ENCODE data around the gene ME2. TPM values are rescaled to one million over a fixed set of nuclear protein-coding genes. Genes with fewer than 3 reads are reported as not detected.
"Not testable (repeated sequence)": the region's sequence is repeated elsewhere in the genome, so short reads cannot be mapped to it uniquely, and the experiment has no call there.

Gene ME2
- 42.2 TPM for total RNA-seq

DNA sequence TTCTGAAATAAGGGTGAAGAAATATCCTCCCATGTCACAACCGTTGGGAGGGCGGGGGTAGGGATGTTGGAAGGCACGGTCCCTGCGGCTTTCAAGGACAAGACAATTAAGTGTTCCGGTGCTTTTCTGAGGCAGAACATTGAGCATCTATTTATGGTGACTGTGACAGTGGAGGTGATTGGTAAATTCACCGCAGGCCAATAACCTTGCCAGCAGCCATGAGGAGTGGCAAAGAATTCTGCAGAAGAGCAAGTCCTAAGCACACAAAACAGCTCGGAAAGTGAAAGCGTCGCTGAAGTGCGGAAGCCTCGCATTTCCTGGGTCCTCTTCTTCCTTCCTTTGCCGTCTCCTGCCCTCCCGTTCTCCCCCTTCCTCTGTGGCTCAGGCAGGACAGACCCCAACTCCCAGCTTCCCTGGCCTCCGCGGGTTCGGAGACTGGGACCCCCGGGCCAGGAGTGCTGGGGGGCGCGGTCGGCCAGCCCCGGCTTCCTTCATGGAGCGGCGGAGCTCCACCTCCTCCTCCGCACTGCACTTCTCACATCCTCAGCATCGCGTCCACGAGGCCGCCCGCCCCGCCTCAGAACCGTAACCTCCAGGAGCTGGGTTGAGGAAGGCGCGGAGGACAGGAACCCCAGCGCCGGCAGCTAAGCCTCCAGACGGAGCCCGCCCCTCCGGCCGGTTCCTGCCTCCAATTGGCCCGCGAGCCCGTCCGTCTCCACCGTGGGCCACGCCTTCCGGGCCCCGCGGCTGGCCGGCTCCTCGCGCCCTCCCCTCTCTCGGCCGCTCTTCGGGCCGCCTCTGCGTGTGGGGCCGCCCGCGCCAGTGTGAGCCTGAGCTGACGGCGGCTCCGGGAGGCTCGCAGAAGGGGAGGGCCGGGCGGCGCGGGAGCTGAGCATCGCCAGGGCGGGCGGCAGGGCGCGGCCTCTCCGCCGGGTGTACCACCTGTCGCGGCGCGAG lies at the start of gene ME2:
Gene ME2, plus strand, starts transcription at position 774 of the 957 bp plus-strand sequence. CDS start 16,703 bp downstream, outside the sequence.
- Histone ChIP-seq H3K4me1 (ENCODE audit: insufficient read depth, low read length) (peaks cover 52% of the 10 kb centered on the region), H3K9me3 (ENCODE audit: low read depth, low read length) (no peaks in the 10 kb centered on the region), H3K27me3 (ENCODE audit: insufficient read depth, low read length) (no peaks in the 10 kb centered on the region), H3K4me3 (ENCODE audit: low read length) (peak within 1 kb of the TSS; percentile 91)

DNA sequence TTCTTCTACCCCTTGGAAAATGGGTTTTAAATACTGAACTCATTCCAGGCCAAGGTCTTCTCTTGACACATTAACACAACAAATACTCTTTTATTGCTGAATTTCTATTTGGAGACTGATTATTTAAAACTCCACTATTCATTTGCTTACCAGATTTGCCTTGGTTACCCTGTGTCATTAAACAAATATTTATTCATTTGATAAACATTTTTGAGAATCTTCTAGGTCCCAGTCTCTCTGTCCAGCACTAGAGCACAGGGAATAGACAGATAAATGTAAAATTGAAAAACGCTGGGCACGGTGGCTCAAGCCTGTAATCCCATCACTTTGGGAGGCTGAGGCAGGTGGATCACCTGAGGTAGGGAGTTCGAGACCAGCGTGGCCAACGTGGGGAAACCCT lies 49.3 kb upstream of the ME2 start:
- H3K27me3 ChIP-seq (ENCODE audit: insufficient read depth, low read length) = no peaks in the 10 kb centered on the region
- H3K9me3 ChIP-seq (ENCODE audit: low read depth, low read length) = no peaks in the 10 kb centered on the region
- H3K4me3 ChIP-seq (ENCODE audit: low read length) = no peak overlapping the region
- peaks cover 16% of the 10 kb centered on the region for H3K4me1 ChIP-seq (ENCODE audit: insufficient read depth, low read length)

DNA sequence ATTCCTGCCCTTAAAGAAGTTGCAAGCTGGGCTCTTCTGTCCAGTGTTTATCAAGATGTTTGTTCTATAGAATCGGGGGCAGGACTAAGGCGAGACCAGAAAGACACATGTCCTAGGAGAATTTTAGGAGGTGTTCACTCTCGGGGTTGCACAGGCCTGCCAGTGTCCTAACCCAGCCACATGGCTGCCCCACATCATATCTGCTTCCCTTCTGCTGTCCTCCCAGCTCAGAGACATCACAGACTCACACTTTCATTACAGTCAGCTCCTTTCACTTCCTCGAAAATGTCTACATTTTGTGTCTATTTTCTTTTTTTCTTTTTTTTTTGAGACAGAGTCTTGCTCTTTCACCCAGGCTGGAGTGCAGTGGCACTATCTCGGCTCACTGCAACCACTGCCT lies 48.4 kb upstream of the ME2 start:
- Histone ChIP-seq H3K9me3 (ENCODE audit: low read depth, low read length) (no peaks in the 10 kb centered on the region), H3K4me3 (ENCODE audit: low read length) (no peak overlapping the region), H3K4me1 (ENCODE audit: insufficient read depth, low read length) (peaks cover 16% of the 10 kb centered on the region), H3K27me3 (ENCODE audit: insufficient read depth, low read length) (no peaks in the 10 kb centered on the region)

DNA sequence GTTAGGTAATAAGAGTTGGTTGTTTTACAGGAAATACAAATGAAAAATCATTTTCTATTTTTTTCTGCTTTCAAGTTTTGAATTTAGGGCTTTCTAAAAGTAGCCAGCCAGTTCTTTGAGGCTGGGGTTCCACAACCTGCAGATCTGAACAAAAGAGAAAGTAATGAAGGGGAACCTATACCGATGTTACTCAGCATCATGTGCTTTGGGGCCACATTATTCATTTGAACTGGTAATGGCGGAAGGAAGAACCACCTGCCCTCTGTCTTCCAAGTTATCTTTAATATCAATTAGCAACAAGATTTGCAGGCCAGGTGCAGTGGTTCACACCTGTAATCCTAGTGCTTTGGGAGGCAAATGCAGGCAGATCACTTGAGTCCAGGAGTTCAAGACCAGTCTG lies 46.2 kb upstream of the ME2 start:
- Histone ChIP-seq H3K27me3 (ENCODE audit: insufficient read depth, low read length) (no peaks in the 10 kb centered on the region), H3K9me3 (ENCODE audit: low read depth, low read length) (no peaks in the 10 kb centered on the region), H3K4me1 (ENCODE audit: insufficient read depth, low read length) (peaks cover 30% of the 10 kb centered on the region), H3K4me3 (ENCODE audit: low read length) (no peak overlapping the region)

DNA sequence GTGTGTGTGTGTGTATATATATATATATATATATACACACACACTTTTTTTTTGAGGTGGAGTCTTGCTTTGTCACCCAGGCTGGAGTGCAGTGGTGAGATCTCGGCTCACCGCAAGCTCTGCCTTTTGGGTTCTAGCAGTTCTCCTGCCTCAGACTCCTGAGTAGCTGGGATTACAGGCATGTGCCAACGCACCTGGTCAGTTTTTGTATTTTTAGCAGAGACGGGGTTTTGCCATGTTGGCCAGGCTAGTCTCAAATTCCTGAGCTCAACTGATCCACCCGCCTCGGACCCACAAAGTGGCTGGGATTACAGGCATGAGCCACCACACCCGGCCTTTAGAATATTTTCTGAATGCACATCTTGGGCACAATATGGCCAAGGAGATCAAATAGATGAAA lies 45.4 kb upstream of the ME2 start:
- not testable (repeated sequence) for H3K4me3 ChIP-seq (ENCODE audit: low read length); H3K27me3 ChIP-seq (ENCODE audit: insufficient read depth, low read length); H3K9me3 ChIP-seq (ENCODE audit: low read depth, low read length)
- H3K4me1 ChIP-seq (ENCODE audit: insufficient read depth, low read length) = peaks cover 30% of the 10 kb centered on the region

DNA sequence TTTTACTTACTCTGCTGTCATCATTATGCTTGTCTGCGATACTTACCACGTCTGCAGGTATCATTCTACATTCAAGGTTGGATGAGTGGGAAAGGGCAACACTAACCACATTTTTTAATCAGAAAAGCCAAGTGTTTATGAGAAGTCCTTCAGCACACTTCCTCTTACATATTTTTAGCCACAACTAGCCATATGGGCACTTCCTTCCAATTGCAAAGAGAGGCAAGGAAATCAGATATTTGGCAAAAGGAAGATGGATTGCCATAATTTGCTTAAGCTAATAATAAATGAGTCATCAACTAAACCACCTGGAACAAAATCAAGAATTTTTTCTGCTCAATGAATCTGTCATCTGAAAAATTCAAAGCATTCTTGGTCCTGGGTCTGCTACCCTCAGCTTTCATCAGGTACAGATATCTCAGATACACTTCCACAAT lies 42.4 kb upstream of the ME2 start:
- Histone ChIP-seq H3K4me1 (ENCODE audit: insufficient read depth, low read length) (peaks cover 15% of the 10 kb centered on the region), H3K9me3 (ENCODE audit: low read depth, low read length) (no peaks in the 10 kb centered on the region), H3K4me3 (ENCODE audit: low read length) (no peak overlapping the region), H3K27me3 (ENCODE audit: insufficient read depth, low read length) (no peaks in the 10 kb centered on the region)

DNA sequence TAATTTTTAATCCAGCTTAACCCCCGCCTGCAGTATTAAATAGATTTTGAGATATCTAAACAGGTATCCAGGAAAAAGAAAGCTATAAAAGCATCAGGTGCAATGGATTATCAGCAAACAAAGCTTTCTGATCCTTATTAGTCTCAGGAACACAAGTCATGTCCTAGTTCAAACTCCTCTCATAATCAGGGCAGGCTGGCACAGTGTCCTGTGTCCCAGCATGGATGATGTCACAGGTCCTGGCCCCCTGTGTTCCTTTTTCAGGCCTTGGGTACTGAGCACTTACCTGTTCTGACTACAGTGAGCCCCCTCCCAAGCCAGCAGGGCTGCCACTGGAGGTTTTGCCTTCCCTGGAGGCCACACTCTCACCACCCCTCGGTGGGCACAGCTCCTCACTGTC lies 39.6 kb upstream of the ME2 start:
- no peak overlapping the region for H3K4me3 ChIP-seq (ENCODE audit: low read length)
- H3K9me3 ChIP-seq (ENCODE audit: low read depth, low read length) = no peaks in the 10 kb centered on the region
- H3K4me1 ChIP-seq (ENCODE audit: insufficient read depth, low read length) = peaks cover 15% of the 10 kb centered on the region
- H3K27me3 ChIP-seq (ENCODE audit: insufficient read depth, low read length) = no peaks in the 10 kb centered on the region

DNA sequence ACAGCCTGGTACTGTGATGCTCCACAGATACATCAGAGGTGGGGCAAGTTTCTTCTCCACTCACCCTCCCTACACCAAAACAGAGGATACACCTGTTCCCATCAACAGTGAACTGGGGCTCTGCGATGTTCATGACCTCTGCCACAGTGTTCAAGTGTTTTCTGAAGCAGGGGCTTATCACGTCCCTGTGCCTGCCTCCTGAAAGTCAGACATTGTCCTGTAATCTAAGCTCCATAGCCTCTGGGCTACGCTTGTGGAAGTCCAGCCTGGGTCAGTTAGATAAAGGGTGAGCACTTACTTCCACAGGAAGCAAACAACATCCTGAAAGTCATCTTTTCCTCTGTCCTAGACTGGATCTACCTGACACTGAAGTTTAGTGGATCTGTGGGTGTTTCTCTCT lies 38.9 kb upstream of the ME2 start:
- Histone ChIP-seq H3K4me3 (ENCODE audit: low read length) (no peak overlapping the region), H3K9me3 (ENCODE audit: low read depth, low read length) (no peaks in the 10 kb centered on the region), H3K27me3 (ENCODE audit: insufficient read depth, low read length) (no peaks in the 10 kb centered on the region), H3K4me1 (ENCODE audit: insufficient read depth, low read length) (peaks cover 15% of the 10 kb centered on the region)

DNA sequence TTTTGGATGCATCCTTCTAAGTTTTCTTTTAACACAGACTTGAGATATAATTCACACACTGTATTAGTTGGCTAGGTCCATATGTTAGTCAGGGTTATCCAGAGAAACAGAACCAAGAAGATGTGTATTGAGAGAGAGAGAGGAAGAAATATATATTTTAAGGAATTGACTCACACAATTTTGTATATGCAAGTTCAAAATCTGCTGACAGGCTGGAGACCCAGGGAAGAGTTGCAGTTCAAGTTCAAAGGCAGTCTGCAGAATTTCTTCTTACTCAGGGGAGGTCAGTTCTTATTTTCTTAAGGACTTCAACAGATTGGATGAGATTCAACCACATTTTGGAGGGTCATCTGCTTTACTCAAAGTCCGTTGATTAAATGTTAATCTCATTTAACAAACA lies 36.1 kb upstream of the ME2 start:
- Histone ChIP-seq H3K4me1 (ENCODE audit: insufficient read depth, low read length) (no peaks in the 10 kb centered on the region), H3K9me3 (ENCODE audit: low read depth, low read length) (no peaks in the 10 kb centered on the region), H3K4me3 (ENCODE audit: low read length) (no peak overlapping the region), H3K27me3 (ENCODE audit: insufficient read depth, low read length) (no peaks in the 10 kb centered on the region)

DNA sequence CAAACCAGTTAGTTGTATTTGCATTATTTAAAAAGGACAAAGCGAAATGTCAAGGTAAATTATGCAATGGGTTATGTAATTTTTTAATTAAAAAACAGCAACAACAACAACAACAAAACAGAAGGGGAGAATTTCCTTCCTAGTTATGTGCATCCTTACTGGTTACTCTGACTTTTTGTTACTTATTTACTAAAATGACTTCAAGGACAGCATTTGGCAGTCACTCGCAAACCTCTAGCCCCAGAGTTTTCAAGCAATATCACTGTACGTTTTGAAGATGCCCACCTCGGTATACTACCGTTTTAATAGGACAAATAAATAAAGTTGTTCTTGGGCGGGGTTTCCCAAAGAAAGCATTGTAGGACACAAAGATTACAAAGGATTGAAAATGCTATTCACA lies 34.4 kb upstream of the ME2 start:
- Histone ChIP-seq H3K4me1 (ENCODE audit: insufficient read depth, low read length) (peaks cover 11% of the 10 kb centered on the region), H3K9me3 (ENCODE audit: low read depth, low read length) (no peaks in the 10 kb centered on the region), H3K4me3 (ENCODE audit: low read length) (no peak overlapping the region), H3K27me3 (ENCODE audit: insufficient read depth, low read length) (no peaks in the 10 kb centered on the region)

DNA sequence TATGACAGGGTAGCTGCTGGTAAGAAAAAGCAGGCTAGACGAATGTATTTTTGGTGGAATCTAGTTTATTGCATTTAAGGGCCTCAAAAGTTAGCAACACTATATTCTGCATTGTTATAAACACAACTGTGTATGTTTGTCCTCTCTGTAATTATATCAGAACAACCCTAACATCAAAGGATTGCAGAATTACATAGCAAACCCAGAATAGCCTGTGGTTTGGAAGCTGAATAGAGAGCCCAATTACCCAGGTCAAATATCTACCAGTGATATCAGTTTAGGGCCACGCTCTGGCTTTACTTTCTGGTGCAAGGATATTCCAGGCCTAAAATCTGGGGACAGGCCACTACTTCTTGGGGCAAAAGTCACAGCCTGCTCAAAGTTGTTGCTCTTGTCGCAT lies 34.0 kb upstream of the ME2 start:
- no peaks in the 10 kb centered on the region for H3K27me3 ChIP-seq (ENCODE audit: insufficient read depth, low read length)
- no peak overlapping the region for H3K4me3 ChIP-seq (ENCODE audit: low read length)
- no peaks in the 10 kb centered on the region for H3K9me3 ChIP-seq (ENCODE audit: low read depth, low read length)
- H3K4me1 ChIP-seq (ENCODE audit: insufficient read depth, low read length) = peaks cover 11% of the 10 kb centered on the region

DNA sequence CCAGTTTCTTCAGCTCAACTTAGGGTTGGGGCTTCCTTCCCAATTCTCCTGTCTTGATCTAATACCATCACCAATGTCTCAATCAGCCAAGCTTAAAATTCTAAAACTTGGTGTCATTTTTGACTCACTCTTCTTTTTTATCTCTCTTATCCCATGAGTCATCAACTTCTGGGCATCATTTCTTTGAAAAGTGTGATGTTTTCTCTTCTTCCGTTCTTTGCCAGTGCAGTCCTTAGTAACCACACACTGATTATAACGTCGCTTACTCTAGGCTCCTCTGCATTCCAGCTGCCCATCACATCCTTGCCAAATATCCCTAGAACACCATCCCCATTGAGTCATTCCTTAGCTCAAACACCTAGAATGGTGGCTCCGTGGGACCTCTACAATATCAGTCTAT lies 31.7 kb upstream of the ME2 start:
- Histone ChIP-seq H3K4me1 (ENCODE audit: insufficient read depth, low read length) (peaks cover 19% of the 10 kb centered on the region), H3K27me3 (ENCODE audit: insufficient read depth, low read length) (no peaks in the 10 kb centered on the region), H3K9me3 (ENCODE audit: low read depth, low read length) (no peaks in the 10 kb centered on the region), H3K4me3 (ENCODE audit: low read length) (no peak overlapping the region)

DNA sequence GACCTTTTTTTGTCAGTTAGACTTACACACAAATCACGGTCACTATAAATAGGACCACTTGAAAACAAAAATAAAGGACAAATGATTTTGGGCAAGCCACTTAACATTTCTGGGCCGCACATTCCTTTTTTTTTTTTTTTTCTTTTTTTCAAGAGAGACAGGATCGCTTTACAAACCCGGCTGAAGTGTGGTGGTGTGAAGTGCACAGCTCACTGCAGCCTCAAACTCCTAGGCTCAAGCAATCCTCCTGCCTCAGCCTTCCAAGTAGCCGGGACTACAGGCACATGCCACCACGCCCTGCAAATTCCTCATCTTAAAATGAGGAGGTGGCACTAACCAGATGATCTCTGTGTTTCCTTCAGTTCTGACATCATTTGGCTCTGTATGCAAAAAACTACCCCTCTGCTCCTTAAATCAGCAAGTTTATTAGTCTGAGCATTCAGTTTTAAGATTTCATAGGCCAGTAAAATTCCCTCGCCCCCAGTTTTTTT lies 30.8 kb upstream of the ME2 start:
- Histone ChIP-seq H3K4me3 (ENCODE audit: low read length) (no peak overlapping the region), H3K9me3 (ENCODE audit: low read depth, low read length) (no peaks in the 10 kb centered on the region), H3K27me3 (ENCODE audit: insufficient read depth, low read length) (no peaks in the 10 kb centered on the region), H3K4me1 (ENCODE audit: insufficient read depth, low read length) (peaks cover 19% of the 10 kb centered on the region)

DNA sequence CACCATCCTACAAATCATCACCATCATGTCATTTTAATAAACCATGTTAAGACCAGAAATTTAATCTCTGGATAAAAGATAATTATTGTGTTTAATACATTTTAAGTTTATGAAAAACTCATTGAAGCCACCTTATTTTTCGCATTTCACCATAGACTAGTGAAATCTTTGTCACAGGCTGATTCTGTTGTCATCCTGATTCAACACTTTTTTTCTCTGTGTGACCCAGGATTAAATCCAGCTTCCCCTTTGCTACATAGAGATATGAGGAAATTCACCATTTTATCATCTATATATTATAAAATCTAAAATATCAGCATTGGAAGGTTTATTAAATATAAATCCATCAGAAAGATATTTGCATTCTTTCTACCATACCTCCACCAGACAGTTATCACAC lies 29.9 kb upstream of the ME2 start:
- Histone ChIP-seq H3K4me1 (ENCODE audit: insufficient read depth, low read length) (peaks cover 25% of the 10 kb centered on the region), H3K27me3 (ENCODE audit: insufficient read depth, low read length) (no peaks in the 10 kb centered on the region), H3K4me3 (ENCODE audit: low read length) (no peak overlapping the region), H3K9me3 (ENCODE audit: low read depth, low read length) (no peaks in the 10 kb centered on the region)

DNA sequence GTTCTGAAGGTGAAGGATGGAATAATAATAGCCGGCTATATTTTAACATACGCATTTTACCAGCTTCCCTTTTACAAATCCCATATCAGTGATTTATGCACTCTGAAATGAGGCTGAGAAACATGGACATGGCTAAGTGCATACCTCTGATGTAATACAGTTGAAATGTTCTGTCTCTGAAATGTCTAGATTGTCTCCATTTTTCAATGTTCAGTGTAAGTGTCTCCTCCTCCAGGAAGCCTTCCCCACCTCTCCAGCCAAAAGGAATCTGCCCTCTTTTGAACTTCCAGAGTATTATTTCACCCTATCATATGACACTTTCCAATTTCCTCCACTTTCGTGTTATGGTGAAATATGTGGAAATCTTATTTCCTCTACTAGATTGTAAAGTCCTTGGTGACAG lies 29.5 kb upstream of the ME2 start:
- no peak overlapping the region for H3K4me3 ChIP-seq (ENCODE audit: low read length)
- H3K27me3 ChIP-seq (ENCODE audit: insufficient read depth, low read length) = no peaks in the 10 kb centered on the region
- peaks cover 29% of the 10 kb centered on the region for H3K4me1 ChIP-seq (ENCODE audit: insufficient read depth, low read length)

More for the DNA sequence above, 29.5 kb upstream of the ME2 start:
- H3K9me3 ChIP-seq (ENCODE audit: low read depth, low read length) = no peaks in the 10 kb centered on the region

Measured in mononuclear cell (primary cell).